HG03103 (cell line): ENCODE measurements around the gene ARHGAP11A.

Experiments
- ATAC-seq: cut with Tn5 transposase; IDR thresholded peaks from one replicate; pipeline ENCODE4 v1.9.1; 2021; ENCODE audit warnings: low read depth; ENCODE audit not compliant: unreplicated experiment

ARHGAP11A gene

GRCh38 chr15:32682977-32683630 lies 67.8 kb downstream of the ARHGAP11A start:
- ATAC-seq: no peak

GRCh38 chr15:32683906-32684584 lies 68.7 kb downstream of the ARHGAP11A start:
- no peak for ATAC-seq

GRCh38 chr15:32685576-32685975 lies 70.3 kb downstream of the ARHGAP11A start:
- no peak for ATAC-seq

- ATAC-seq: no peak
These were observed 72.3 kb downstream of the ARHGAP11A start for GRCh38 chr15:32687556-32687955.

GRCh38 chr15:32688151-32688639 lies 72.9 kb downstream of the ARHGAP11A start:
- ATAC-seq: no peak
